Liver (tissue), 9 donors: ENCODE data around the gene NCAM2. TPM values are rescaled to one million over a fixed set of nuclear protein-coding genes. Genes with fewer than 3 reads are reported as not detected.

Source experiments
- DNase-seq: peaks from one replicate; pipeline ENCODE4 v3.0.0-alpha.2; 2017; ENCODE audit warnings: low spot score
- H3K27ac ChIP-seq, 2 donors: one replicate each; pipeline ENCODE4 v1.7.0; 2013; ENCODE audit warnings: inconsistent platforms in 2 of 2, low read length in 2 of 2, control low read depth in 1 of 2, low read depth in 1 of 2, mild to moderate bottlenecking in 1 of 2
- H3K27me3 ChIP-seq, 4 donors: one replicate each; pipeline versions ENCODE4 v1.6.1 to v1.7.0; 2013; ENCODE audit warnings: low read length in 3 of 4, inconsistent platforms in 1 of 4, mild to moderate bottlenecking in 1 of 4, moderate library complexity in 1 of 4; ENCODE audit not compliant: control insufficient read depth in 4 of 4, insufficient read depth in 4 of 4
- H3K36me3 ChIP-seq, 4 donors: one replicate each; pipeline versions ENCODE4 v1.6.1 to v1.7.0; 2013; ENCODE audit warnings: low read length in 3 of 4, mild to moderate bottlenecking in 3 of 4, low read depth in 1 of 4, moderate library complexity in 1 of 4; ENCODE audit not compliant: control insufficient read depth in 4 of 4, insufficient read depth in 3 of 4
- H3K4me1 ChIP-seq, 4 donors: one replicate each; pipeline versions ENCODE4 v1.6.1 to v1.7.0; 2013; ENCODE audit warnings: low read length in 3 of 4, mild to moderate bottlenecking in 3 of 4, moderate library complexity in 1 of 4; ENCODE audit not compliant: control insufficient read depth in 4 of 4, insufficient read depth in 4 of 4
- H3K4me3 ChIP-seq, 3 donors: one replicate each; pipeline versions ENCODE4 v1.6.1 to v1.7.0; 2013; ENCODE audit warnings: low read length in 3 of 3, control low read depth in 1 of 3, low read depth in 1 of 3, mild to moderate bottlenecking in 1 of 3
- H3K9ac ChIP-seq, 2 donors: one replicate each; pipeline ENCODE4 v1.7.0; 2013; ENCODE audit warnings: low read length in 2 of 2, mild to moderate bottlenecking in 2 of 2, moderate library complexity in 2 of 2, control low read depth in 1 of 2, low read depth in 1 of 2
- H3K9me3 ChIP-seq, 4 donors: one replicate each; pipeline versions ENCODE4 v1.6.1 to v1.7.0; 2013; ENCODE audit warnings: low read length in 3 of 4; ENCODE audit not compliant: control insufficient read depth in 4 of 4
- CTCF ChIP-seq: fragments of 150-350 bp; IDR thresholded peaks from 2 replicates; pipeline ENCODE4 v1.5.1; 2017; ENCODE audit warnings: improper control_type of control experiment, low read depth, low read length; ENCODE audit not compliant: missing input control
- EGR1 ChIP-seq, 2 donors: IDR thresholded peaks; 2 replicates each; pipeline ENCODE4 v1.6.1; 2016 to 2018; ENCODE audit warnings: antibody characterized with exemption in 2 of 2, low read depth in 2 of 2
- FOXA1 ChIP-seq: IDR thresholded peaks from 2 replicates; pipeline ENCODE4 v1.6.1; 2016; ENCODE audit warnings: antibody characterized with exemption
- FOXA2 ChIP-seq: IDR thresholded peaks from 2 replicates; pipeline ENCODE4 v1.6.1; 2016; ENCODE audit warnings: antibody characterized with exemption
- GABPA ChIP-seq, 2 donors: IDR thresholded peaks in 1 of 2; conservative IDR thresholded peaks in 1 of 2; 2 replicates each; pipeline ENCODE4 v1.6.1; 2016; ENCODE audit warnings: antibody characterized with exemption in 2 of 2, mild to moderate bottlenecking in 1 of 2, moderate library complexity in 1 of 2
- HNF4A ChIP-seq, 2 donors: conservative IDR thresholded peaks; 2 replicates each; pipeline ENCODE4 v1.6.1; 2016; ENCODE audit warnings: antibody characterized with exemption in 2 of 2, mild to moderate bottlenecking in 2 of 2
- HNF4G ChIP-seq: IDR thresholded peaks from 2 replicates; pipeline ENCODE4 v1.6.1; 2016; ENCODE audit warnings: antibody characterized with exemption
- JUND ChIP-seq, 2 donors: IDR thresholded peaks; 2 replicates each; pipeline ENCODE4 v1.6.1; 2016; ENCODE audit warnings: antibody characterized with exemption in 2 of 2
- MAX ChIP-seq: IDR thresholded peaks from 2 replicates; pipeline ENCODE4 v1.6.1; 2016; ENCODE audit warnings: antibody characterized with exemption
- NR2F2 ChIP-seq: IDR thresholded peaks from 2 replicates; pipeline ENCODE4 v1.6.1; 2016; ENCODE audit warnings: antibody characterized with exemption
- RAD21 ChIP-seq, 2 donors: IDR thresholded peaks; 2 replicates each; pipeline ENCODE4 v1.6.1; 2016; ENCODE audit warnings: antibody characterized with exemption in 2 of 2, mild to moderate bottlenecking in 2 of 2
- SP1 ChIP-seq: IDR thresholded peaks from 2 replicates; pipeline ENCODE4 v1.6.1; 2018; ENCODE audit warnings: antibody characterized with exemption, mild to moderate bottlenecking
- TAF1 ChIP-seq: conservative IDR thresholded peaks from 2 replicates; pipeline ENCODE4 v1.6.1; 2016; ENCODE audit warnings: antibody characterized with exemption, mild to moderate bottlenecking
- ZBTB33 ChIP-seq: IDR thresholded peaks from 2 replicates; pipeline ENCODE4 v1.6.1; 2016; ENCODE audit warnings: antibody characterized with exemption
- WGBS: extraction: QIAGEN DNeasy Blood & Tissue Kit; methylation state at CpG from one replicate; pipeline ENCODE4 v1.1.7; 2013; 5-methylcytosine and 5-hydroxymethylcytosine counted together
- polyA plus RNA-seq, 2 donors: library from polyadenylated mRNA; stranded (reverse) in 1 of 2; unstranded in 1 of 2; fragments of 200-250 nt in 1 of 2; fragments of >200 nt in 1 of 2; fragmentation: Nextera tagmentation in 1 of 2; extraction: Ambion mirVana in 1 of 2; gene quantifications; one replicate each; pipeline versions ENCODE4 v1.2.1 to v1.2.3, GENCODE V29; 2013 to 2015
- total RNA-seq, 2 donors: library from RNA; depleted of rRNA; stranded (reverse); fragments of >200 nt; gene quantifications; one replicate each; pipeline ENCODE4 v1.2.3, GENCODE V29; 2014
- TF ChIP-seq, protein P1 (sequence below): IDR thresholded peaks from 2 replicates; pipeline ENCODE4 v1.6.1; 2016; ENCODE audit warnings: antibody characterized with exemption
- TF ChIP-seq, protein P2 (sequence below): IDR thresholded peaks from 2 replicates; pipeline ENCODE4 v1.6.1; 2016; ENCODE audit warnings: antibody characterized with exemption, mild to moderate bottlenecking
- donor health status: healthy.
- donor health status: healthy.
- donor health status: healthy.
- donor health status: healthy.
- donor health status: healthy.

Gene NCAM2
- total and polyA plus RNA-seq, 4 donors = 0.06 to 0.51 (median 0.24) TPM

- Histone ChIP-seq H3K9ac (no peak overlapping the region), H3K36me3 (no peaks in the 10 kb centered on the region), H3K27ac (no peak overlapping the region), H3K4me1 (no peaks in the 10 kb centered on the region), H3K9me3 (no peaks in the 10 kb centered on the region), H3K27me3 (peaks cover 0 to 4% (median 0%) of the 10 kb centered on the region in 4 donors), H3K4me3 (no peak overlapping the region)
- 62% methylated on average over 8 of the region's 8 CpGs for WGBS
- no peak for TF ChIP-seq CTCF
- TF ChIP-seq MAX = no peak
- no peak for TF ChIP-seq GABPA (IDR thresholded peaks at IDR 0.05 in 1 of 2, conservative IDR thresholded peaks at IDR 0.05 in 1 of 2)
- TF ChIP-seq SP1 = no peak
- TF ChIP-seq ZBTB33 = no peak
- TF ChIP-seq HNF4G = no peak
- TF ChIP-seq, protein P1, sequence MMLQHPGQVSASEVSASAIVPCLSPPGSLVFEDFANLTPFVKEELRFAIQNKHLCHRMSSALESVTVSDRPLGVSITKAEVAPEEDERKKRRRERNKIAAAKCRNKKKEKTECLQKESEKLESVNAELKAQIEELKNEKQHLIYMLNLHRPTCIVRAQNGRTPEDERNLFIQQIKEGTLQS = no peak
- TF ChIP-seq, protein P2, sequence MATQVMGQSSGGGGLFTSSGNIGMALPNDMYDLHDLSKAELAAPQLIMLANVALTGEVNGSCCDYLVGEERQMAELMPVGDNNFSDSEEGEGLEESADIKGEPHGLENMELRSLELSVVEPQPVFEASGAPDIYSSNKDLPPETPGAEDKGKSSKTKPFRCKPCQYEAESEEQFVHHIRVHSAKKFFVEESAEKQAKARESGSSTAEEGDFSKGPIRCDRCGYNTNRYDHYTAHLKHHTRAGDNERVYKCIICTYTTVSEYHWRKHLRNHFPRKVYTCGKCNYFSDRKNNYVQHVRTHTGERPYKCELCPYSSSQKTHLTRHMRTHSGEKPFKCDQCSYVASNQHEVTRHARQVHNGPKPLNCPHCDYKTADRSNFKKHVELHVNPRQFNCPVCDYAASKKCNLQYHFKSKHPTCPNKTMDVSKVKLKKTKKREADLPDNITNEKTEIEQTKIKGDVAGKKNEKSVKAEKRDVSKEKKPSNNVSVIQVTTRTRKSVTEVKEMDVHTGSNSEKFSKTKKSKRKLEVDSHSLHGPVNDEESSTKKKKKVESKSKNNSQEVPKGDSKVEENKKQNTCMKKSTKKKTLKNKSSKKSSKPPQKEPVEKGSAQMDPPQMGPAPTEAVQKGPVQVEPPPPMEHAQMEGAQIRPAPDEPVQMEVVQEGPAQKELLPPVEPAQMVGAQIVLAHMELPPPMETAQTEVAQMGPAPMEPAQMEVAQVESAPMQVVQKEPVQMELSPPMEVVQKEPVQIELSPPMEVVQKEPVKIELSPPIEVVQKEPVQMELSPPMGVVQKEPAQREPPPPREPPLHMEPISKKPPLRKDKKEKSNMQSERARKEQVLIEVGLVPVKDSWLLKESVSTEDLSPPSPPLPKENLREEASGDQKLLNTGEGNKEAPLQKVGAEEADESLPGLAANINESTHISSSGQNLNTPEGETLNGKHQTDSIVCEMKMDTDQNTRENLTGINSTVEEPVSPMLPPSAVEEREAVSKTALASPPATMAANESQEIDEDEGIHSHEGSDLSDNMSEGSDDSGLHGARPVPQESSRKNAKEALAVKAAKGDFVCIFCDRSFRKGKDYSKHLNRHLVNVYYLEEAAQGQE = no peak
- TF ChIP-seq HNF4A (conservative IDR thresholded peaks at IDR 0.05) = no peak
- no peak for TF ChIP-seq RAD21 (IDR thresholded peaks at IDR 0.05)
- no peak for TF ChIP-seq FOXA2
- no peak for DNase-seq
These were observed 113.2 kb downstream of the NCAM2 start for GRCh38 chr21:21111309-21111920.

GRCh38 chr21:21114461-21114860 lies 116.3 kb downstream of the NCAM2 start:
- Histone ChIP-seq H3K4me3 (no peak overlapping the region), H3K36me3 (no peaks in the 10 kb centered on the region), H3K9me3 (no peaks in the 10 kb centered on the region), H3K27me3 (no peaks in the 10 kb centered on the region), H3K4me1 (no peaks in the 10 kb centered on the region), H3K27ac (no peak overlapping the region), H3K9ac (no peak overlapping the region)
- WGBS = 80% methylated on average over 4 of the region's 4 CpGs
- DNase-seq = no peak
- TF ChIP-seq TAF1 (no peak), SP1 (no peak), MAX (no peak), EGR1 (IDR thresholded peaks at IDR 0.05; ENCODE audit: low read depth in 2 of 2) (no peak), HNF4A (conservative IDR thresholded peaks at IDR 0.05) (no peak), RAD21 (IDR thresholded peaks at IDR 0.05) (no peak), HNF4G (no peak), FOXA2 (no peak), CTCF (no peak), JUND (IDR thresholded peaks at IDR 0.05) (no peak), NR2F2 (no peak), FOXA1 (no peak)
- TF ChIP-seq, protein P1 = no peak
- TF ChIP-seq, protein P2 = no peak
